ENCODE data around the gene MTF1.

Gene MTF1

DNA sequence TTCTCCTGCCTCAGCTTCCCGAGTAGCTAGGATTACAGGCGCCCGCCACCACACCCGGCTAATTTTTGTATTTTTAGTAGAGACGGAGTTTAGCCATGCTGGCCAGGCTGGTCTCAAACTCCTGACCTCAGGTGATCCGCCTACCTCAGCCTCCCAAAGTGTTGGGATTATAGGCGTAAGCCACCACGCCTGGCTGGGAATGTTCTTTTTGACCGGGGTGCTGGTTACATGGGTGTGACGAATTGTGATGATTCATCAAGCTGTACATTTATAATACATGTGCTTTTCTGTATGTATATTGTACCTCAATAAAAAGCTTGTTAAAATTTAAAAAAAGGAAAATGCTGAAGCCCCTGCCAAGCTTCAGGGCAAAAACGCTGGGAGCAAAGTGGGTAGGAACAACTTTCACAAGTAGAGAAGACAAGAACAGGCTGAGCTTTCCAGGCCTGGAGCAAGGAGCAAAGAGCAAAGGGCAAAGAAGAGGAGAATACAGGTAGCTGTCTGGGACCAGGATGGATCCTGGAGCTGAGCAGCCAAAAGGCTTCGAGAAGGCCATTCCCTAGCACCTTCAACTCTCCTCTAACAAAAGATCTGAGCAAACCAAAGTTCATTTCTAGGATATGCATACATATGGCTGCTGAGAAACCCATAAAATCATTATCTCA is 30.9 kb downstream of the MTF1 start:
- DNase-seq (ENCODE audit: low read depth): no peak

DNA sequence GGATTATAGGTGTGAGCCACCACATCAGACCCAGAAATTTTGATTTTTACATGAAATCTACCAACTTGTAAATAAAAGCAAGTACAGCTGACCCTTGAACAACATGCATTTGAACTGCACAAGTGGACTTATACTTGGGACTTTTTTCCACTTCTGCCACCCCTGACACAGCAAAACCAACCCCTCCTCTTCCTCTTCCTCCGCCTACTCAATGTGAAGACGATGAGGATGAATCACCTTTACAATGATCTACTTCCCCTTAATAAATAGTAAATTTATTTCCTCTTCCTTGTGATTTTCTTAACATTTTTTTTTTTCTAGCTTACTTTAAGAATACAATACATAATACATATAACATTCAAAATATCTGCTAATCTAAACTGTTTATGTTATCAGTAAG is 33.9 kb downstream of the MTF1 start:
- DNase-seq (ENCODE audit: low read depth): no peak

DNA sequence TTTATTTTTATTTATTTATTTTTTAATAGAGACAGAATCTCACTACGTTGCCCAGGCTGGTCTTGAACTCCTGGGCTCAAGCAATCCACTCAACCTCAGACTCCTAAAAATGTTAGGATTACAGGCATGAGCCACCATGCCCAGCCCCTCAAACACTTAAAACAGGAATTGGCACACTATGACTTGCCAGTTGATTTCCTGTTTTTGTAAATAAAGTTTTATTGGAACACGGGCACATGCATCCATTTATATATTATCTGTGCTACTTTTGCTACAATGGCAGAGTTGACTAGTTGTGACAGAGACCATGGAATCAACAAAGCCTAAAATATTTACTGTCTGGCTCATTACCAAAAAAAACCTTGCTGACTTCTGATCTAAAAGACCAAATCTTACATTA is 35.4 kb downstream of the MTF1 start:
- no peak for DNase-seq (ENCODE audit: low read depth)

DNA sequence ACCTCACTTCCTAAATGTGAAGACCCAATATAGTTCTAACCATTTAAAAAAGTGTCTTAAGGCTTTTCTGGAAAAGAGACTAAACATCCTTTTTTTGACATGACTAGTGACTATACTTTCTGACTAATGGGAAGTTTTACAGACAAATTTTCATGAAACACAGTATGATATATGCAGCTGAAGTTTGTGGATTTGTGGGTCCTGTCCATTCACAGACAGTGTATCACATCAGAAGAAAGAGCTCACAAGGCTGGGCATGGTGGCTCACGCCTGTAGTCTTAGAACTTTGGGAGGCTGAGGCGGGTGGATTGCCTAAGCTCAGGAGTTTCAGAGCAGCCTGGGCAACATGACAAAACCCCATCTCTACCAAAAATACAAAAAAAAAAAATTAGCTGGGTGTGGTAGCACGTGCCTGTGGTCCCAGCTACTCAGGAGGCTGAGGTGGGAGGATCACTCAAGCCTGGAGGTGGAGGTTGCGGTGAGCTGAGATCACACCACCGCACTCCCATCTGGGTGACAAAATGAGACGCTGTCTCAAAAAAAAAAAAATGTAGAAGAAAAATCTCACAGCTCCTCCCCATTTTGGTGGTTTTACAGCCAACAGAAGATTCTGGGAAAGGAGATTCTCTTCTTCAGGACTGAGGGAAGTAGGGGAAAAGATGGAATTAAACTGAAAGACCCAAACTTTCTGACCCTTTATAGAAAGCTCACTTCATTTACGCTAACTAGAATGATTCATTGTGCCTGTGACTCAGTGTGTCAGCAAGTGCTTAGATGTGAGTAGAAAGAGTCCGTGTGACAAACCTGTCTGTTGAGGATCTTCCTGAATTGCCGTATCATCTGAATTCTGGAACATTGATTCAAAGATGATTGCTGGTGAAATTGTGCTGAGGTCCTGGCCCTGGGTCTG is 36.2 kb downstream of the MTF1 start:
- DNase-seq (ENCODE audit: low read depth): no peak

DNA sequence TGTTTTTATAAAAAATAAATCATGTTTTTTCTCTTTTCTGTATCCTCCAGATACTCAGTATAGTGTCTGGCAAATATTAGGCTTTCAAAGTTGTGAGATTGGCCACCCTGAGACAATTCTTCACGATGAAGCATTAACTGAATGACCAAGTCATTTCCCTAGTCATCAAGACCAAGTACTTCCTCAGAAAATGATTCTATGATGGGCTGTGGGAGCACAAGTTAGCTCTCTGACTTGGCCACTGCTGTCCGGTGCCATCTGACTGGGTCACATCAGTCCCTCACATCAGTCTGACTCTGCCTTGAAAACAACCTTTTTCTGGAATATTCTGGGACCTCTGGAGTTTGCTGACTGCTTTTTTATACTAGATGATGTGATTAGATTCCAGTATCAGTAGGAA is 37.9 kb downstream of the MTF1 start:
- no peak for DNase-seq (ENCODE audit: low read depth)

DNA sequence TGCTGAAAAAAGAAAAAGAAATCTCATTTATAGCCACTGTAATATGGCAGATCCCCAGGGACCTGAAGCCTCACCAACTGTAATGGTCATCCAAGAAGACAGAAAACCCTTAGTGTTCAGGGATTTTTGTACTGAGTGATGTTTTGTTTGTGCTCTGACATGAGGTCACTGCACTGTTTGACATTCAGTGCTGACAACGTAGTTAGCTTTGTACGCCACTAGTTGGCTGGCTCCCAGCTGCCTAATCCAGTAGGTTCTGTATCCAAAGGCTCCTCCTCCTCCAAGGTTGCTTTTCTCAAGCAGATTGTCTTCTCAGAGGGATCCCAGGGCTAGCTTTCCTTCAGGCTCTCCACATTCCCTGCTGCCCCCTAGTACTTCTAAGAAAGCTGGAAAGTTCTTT is 41.9 kb downstream of the MTF1 start:
- DNase-seq (ENCODE audit: low read depth): no peak

DNA sequence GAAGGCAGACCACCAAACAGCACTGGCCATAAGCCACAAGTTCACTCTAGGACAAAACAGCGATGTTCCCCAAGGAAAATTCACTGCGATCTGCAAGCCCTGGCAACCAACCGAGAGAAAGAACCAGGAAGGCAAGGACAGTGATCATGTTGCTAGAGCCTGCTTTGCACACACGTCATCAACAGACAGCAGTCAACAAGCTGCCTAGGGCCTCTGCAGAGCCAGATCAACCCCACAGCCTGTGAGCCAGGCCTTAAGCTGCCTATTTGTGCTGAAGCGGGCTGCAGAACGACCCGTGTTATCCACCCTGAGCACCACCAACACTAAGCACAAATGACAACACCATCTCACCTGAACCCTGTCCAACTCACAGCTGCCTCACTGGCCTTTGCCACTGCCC is 45.1 kb downstream of the MTF1 start:
- DNase-seq (ENCODE audit: low read depth): no peak

DNA sequence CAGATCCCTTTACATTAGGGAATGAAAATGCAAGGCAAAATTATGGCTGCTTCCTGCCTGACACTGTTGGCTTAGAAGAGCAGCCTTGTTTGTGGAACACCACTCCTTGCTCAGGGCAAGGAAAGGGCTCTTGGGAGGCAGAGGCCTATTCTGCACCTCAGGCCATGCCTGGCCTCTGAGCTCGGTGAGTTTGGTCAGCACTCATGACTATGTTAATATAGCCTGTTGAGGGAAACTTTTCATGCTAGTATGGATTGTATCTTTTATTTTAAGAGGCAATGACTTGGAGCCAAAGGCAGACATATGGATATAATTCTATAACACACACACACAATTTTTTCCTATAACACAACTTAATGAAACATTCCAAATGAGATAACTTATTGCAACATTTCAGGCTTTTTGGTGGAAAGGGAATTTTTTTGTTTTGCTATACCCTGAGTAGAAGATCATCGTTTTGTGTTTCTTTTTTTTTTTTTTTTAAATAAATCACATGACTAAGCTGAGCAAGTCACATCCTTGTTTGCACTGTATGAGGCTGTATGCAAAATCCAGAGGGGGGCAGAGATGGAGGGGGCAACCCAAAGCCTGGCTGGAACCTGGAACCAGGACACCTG is 45.8 kb downstream of the MTF1 start:
- no peak for DNase-seq (ENCODE audit: low read depth)

DNA sequence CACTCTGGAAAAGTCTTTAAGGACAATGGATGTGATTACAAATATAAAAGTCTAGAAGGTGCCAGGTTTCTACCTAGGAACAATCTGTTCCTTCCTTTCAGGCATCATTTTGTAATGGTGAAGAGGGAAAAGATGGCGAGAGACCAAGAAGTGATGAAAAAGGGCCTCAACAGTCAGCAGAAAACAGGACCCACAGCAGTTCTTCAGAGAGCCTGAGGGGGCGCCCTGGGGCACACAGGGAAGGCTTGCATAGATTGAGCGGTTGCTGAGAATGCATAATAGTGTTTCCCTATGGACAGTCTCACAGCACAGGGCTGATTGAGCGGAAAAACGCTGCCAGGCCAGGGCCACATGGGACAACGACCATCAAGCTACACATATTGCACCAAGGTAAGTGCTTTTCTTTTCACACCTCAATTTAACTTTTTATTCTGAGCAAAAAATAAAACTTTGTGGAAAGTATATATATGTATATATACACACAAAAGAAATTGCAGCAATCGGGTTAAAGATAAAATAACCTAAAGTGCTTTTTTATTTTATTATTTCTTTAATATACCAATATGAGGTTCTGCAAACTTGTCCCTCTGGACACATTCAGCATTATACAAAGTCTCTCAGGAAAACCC is 48.3 kb downstream of the MTF1 start:
- DNase-seq (ENCODE audit: low read depth): no peak

DNA sequence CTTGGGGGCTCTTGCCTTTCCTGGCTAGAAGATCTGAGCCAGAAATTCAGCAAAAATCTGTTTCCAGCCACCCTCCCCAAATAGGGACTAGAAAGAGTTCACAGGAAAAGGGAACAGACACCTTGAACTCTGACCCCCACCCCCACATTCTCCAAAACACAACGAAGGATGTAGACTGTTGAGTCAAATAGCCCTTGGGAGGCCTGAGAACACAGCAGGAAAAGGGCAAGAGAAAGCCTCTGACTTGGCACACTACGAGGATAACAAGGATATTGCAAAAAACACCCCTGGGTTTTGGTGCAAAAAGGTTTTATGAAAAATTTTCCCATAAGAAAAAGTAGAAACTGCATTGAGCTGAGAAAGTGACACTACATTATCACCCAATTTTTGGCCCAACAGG is 49.5 kb downstream of the MTF1 start:
- DNase-seq (ENCODE audit: low read depth): no peak

DNA sequence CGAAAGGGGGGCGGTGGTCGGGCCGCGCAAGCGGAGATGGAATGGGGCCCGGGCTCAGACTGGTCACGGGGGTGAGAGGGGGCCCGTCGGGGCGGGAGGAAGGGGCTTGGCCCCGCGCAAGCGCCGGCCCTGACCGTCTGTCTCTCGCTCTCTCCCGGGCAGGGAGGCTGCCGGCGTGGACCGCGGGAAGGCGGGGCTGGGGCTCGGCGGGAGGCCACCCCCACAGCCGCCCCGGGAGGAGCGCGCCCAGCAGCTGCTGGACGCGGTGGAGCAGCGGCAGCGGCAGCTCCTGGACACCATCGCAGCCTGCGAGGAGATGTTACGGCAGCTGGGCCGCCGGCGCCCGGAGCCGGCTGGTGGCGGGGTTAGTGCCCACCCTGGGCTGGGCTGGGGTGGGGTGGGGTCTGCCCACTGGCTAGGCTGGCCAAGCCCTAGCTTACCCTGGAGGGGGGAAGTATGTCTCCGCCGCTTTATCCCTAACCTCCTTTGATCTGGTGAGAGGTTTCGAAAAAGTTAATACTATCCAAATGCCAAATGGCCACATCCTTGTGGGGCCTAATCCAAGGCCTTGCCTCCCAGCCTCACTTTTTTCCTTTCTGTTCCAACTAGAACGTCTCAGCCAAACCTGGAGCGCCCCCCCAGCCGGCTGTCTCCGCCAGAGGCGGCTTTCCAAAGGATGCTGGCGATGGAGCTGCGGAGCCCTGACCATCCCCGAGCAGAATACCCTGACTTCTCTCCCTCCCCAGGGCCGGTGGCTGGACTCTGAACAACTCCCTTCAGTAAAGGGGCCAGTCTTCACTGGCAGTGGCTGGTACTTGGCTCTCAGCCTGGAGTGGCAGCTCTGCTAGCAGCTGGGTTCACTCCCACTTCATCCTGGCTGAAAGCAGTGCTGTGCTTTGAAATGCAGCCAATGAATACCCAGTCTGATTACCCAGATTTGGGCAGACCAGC is 50.7 kb downstream of the MTF1 start:
- DNase-seq (ENCODE audit: low read depth): no peak

DNA sequence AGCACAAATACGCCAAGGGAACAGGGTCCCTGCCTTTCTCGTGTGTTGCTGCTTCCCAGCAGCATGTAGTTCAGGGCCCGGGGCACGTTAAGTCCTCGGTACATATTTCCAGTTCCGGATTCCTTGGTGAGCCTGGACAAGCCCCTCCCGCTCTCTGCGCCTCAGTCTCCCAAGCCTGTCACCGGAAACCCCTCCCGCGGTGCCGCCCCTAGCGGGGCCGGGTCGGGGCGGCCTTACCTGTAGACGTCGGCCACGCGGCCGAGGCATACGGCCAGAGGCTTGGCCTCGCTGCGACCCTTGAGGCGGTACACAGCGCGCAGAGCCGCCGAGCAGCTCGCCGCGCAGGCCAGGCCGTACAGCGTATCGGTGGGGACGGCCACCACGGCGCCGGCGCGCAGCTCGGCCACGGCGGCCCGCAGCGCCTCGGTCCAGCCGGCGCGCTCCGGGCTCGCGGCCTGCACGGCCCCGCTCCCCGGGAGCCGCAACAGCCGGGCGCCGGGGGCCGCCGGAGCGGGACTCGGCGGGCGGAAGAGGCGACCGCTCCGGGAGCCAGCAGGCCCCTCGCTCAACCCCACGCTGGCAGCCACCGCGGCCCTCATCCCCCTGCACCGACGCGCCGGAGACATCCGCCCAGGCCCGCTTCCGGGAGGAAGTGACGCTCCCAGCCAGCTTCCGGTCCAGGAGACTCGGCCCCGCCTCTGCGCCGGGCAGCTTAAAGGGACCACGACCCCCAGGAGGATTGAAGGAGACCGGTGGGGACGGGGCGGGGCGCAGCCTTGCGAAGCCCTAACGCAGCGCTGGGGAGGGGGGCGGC is 51.6 kb downstream of the MTF1 start, which contains the start of the genes C1orf122 and YRDC:
Gene C1orf122, plus strand, starts transcription at position 236 of the 814 bp plus-strand sequence. CDS start 615 bp downstream, outside the sequence.
Gene YRDC, minus strand, starts transcription at position 654 of the 814 bp plus-strand sequence. Its CDS starts 28 bp downstream, at position 626.
- DNase-seq (ENCODE audit: low read depth): peak; percentile 88

DNA sequence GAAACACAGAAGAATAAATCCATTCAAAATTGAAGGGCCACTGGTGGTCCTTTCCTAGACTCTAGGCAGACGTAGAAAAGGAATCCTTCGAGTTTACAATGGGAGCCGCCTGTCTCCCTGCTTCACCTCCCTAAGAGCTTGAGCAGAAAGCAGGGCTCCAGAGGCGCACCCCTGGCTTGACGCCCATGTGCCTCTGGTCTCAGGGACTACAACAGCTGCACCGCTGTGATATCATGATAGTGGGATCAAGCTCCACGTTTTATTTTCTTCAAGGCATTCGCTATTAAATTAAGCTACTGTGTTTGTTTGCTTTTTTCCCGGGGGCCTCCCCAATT is 52.2 kb downstream of the MTF1 start:
- no peak for DNase-seq (ENCODE audit: low read depth)

DNA sequence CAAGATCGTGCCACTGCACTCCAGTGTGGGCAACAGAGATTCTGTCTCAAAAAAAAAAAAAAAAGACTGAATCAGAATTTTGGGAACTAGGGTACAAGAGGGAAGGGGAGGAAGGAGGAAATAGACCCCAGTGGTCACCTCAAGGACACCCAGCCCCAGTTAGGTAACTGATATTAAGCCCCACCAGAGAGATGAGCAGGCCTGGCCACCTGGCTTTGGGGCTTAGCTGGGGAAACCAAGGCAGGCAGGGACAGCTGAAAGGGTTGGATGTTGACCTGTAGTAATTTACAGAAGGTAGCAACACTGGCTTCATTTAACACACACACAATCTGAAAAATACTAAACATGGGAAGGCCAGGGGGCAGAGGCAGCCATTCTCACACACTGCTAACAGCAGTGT is 57.0 kb downstream of the MTF1 start:
- no peak for DNase-seq (ENCODE audit: low read depth)

DNA sequence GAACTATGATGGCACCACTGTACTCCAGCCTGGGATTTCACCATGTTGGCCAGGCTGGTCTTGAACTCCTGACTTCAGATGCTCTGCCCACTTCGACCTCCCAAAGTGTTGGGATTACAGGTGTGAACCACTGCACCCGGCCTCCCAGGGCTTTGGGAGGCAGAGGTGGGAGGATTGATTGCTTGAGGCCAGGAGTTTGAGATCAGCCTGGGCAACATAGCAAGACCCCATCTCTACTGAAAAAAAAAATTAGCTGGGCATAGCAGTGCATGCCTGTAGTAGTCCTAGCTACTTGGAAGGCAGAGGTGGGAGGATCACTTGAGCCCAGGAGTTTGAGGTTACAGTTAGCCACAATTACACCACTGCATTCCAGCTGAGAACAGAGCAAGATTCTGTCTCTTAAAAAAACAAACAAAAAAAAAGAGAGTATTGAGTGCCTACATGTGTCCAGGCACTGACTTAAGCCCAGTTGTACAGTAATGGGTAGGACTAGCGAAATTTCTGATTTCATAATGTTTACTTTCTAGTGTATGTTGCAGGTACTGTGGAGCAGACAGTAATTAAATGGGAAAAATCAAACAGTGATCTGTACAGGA is 61.5 kb downstream of the MTF1 start:
- DNase-seq (ENCODE audit: low read depth): no peak

DNA sequence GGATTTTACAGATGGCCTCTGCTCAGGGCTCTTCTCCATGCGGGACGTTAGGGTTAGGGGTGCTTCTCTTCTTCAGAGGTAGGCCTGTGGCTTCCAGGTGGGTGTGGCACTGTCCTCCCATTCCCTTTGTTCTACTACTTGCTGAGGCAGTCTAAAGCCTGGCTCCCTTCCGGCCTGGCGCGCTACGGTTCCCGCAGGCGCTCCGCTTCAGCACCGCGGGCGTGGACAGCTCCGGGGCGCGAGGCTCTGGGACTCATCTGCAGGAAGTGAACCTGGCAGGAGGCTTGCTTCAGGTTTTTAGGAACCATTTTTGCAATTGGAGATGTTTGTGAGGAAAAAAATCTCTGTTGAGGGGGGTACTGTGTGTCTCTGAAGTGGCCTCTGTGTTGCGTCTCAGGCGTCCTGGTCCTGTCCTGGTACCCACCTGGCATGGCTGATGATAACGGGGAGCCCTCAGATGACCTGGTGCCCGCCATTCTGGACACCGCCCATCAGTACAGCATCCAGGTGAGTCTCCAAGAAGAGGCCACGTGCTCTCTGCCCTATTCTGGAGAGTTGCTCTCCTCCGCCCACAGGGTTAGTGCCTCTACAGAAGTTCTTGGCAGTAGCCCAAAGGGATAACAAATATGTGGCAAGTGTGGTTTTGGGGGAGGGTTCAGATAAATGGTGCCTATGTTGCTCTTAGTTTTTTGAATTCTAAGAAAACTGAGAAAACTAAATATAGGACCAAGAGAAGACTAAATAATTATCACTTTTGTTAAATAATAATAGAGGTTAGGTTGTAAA is 63.9 kb downstream of the MTF1 start:
- no peak for DNase-seq (ENCODE audit: low read depth)

DNA sequence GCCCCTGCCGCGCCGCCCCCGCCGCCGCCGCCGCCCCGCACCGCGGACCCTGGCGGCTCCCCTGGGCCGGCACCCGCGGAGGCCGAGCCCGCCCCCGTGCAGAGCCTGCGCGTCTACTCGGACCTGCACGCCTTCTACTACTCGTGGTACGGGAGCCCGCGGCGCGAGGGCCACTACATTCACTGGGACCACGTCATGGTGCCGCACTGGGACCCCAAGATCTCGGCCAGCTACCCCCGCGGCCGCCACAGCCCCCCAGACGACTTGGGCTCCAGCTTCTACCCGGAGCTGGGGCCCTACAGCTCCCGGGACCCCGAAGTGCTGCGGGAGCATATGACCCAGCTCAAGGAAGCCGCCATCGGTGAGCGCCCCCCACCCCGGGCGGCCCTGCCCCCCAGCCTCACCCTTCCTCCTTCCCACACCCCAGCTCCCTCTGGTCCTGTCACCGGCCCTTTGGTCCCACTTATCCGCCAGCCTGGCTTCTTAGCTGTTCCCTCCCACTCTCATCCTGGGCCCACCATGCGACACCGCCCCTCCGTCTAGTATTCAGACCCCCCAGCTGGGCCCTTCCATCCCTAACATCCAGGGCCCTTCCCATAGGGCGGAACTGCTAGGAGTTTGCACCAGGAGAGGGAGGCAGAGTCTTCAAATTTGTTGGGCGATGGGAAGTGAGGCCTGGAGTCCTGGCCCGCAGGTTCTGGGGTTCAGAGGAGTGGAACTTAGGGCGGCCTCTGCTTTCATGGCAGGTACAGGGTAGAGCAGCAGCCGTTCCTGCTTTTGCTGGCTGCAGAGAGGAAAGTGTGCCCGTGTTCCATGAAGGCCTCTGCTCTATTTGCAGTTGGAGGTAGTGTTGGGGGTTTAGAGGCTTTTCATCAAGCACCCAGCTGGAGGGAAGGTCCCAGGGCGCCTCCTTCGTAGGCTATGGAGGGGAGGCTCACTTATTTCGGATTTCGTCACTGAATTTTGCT is 64.7 kb downstream of the MTF1 start:
- DNase-seq (ENCODE audit: low read depth): no peak

DNA sequence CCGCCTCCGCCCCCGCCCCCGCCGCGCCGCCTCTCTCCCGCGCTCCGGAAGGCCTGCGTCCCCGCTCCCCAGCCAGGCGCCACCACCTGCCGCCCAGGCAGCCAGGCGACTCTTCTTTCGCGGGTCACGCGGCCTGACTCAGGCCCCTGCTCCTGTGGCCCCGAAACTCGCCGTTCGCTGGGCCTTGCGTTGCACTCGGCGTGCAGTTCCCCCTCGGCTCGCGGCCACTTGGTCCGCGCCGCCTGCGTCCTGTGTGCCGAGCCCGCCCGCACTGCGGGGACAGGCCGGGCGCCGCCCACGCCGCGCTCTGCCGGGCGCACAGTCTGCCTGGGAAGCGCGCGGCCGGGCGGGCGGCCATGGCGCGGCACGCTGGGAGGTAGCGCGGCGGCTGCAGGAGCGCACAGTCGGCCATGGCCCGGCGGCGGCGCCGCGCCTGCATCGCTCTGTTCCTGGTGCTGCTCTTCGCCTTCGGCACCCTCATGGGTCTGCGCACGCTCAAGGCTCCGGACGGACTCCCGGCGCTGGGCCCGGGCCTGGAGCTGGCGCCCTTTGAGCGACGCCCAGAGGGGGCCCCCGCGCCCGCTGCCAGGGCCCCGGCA is 65.5 kb downstream of the MTF1 start, which contains the start of gene MANEAL:
Gene MANEAL, plus strand, starts transcription at position 75 of the 599 bp plus-strand sequence. Its CDS starts 336 bp downstream, at position 411.
- no peak for DNase-seq (ENCODE audit: low read depth)

Data from stimulated activated CD4-positive, alpha-beta T cell treated with anti-CD3 and anti-CD28 coated beads, Interleukin-2, amount 100 ng/mL, for 4 hours (primary cell).